K562 (cell line): ENCODE measurements around the gene GADD45GIP1. TPM values are rescaled to one million over a fixed set of nuclear protein-coding genes. Genes with fewer than 3 reads are reported as not detected.
A peak's percentile ranks its signal among the peaks of the same experiment; 100 is the strongest.

Source experiments
- CBX3 ChIP-seq, 2 experiments: IDR thresholded peaks; 1 replicate in 1 of 2; 2 replicates in 1 of 2; pipeline ENCODE4 v1.6.1; 2012; ENCODE audit warnings: inconsistent platforms in 2 of 2, low read length in 2 of 2, borderline replicate concordance in 1 of 2, control low read depth in 1 of 2
- CUX1 ChIP-seq: fragments of 200-800 bp; sonication (Bioruptor generic); IDR thresholded peaks from 2 replicates; pipeline ENCODE4 v1.6.1; 2016; ENCODE audit warnings: missing genetic modification characterization, missing compliant biosample characterization
- ESRRB ChIP-seq: fragments of 250-450 bp; sonication (Bioruptor Pico); IDR thresholded peaks from 2 replicates; pipeline ENCODE4 v1.5.0; 2020; ENCODE audit warnings: mild to moderate bottlenecking, moderate library complexity, borderline replicate concordance
- FOXA3 ChIP-seq, 2 experiments: fragments of 450-650 bp in 1 of 2; sonication (generic) in 1 of 2; formaldehyde crosslinking; IDR thresholded peaks in 1 of 2; conservative IDR thresholded peaks in 1 of 2; 2 replicates each; pipeline versions ENCODE4 v1.4.0 to v1.8.0; 2020 to 2022; ENCODE audit warnings: mild to moderate bottlenecking in 2 of 2, missing genetic modification reagents in 1 of 2
- FOXJ3 ChIP-seq: sonication (generic); formaldehyde crosslinking; IDR thresholded peaks from 2 replicates; pipeline ENCODE4 v1.4.0; 2020; ENCODE audit warnings: mild to moderate bottlenecking, missing genetic modification reagents
- GTF2E2 ChIP-seq: fragments of 200-800 bp; sonication (Bioruptor generic); IDR thresholded peaks from 2 replicates; pipeline ENCODE4 v1.6.1; 2016; ENCODE audit warnings: missing genetic modification characterization, missing compliant biosample characterization
- HLTF ChIP-seq: fragments of 450-650 bp; IDR thresholded peaks from 2 replicates; pipeline ENCODE4 v1.6.1; 2016
- HNRNPUL1 ChIP-seq: fragments of 200-400 bp; formaldehyde crosslinking; IDR thresholded peaks from 2 replicates; pipeline ENCODE4 v1.6.1; 2017; ENCODE audit warnings: low read length
- ILF3 ChIP-seq: fragments of 450-650 bp; IDR thresholded peaks from 2 replicates; pipeline ENCODE4 v1.6.1; 2018; ENCODE audit warnings: antibody characterized with exemption, mild to moderate bottlenecking, moderate library complexity, borderline replicate concordance
- KLF1 ChIP-seq: fragments of 450-650 bp; IDR thresholded peaks from 2 replicates; pipeline ENCODE4 v1.6.1; 2016; ENCODE audit warnings: missing genetic modification characterization, missing compliant biosample characterization
- KLF6 ChIP-seq: fragments of 250-450 bp; sonication (Bioruptor Pico); IDR thresholded peaks from 2 replicates; pipeline ENCODE4 v1.4.0; 2020; ENCODE audit warnings: mild to moderate bottlenecking, moderate library complexity, borderline replicate concordance
- MAZ ChIP-seq, 2 experiments: fragments of 450-650 bp in 1 of 2; sonication (generic) in 1 of 2; formaldehyde crosslinking; IDR thresholded peaks in 1 of 2; conservative IDR thresholded peaks in 1 of 2; 2 replicates each; pipeline versions ENCODE4 v1.4.0 to v1.5.0; 2020; ENCODE audit warnings: mild to moderate bottlenecking in 1 of 2, missing genetic modification reagents in 1 of 2
- NUFIP1 ChIP-seq: fragments of 450-650 bp; IDR thresholded peaks from 2 replicates; pipeline ENCODE4 v1.6.1; 2018; ENCODE audit not compliant: partially characterized antibody
- POLR2B ChIP-seq: fragments of 450-650 bp; IDR thresholded peaks from 2 replicates; pipeline ENCODE4 v1.6.1; 2018; ENCODE audit warnings: low read depth; ENCODE audit not compliant: partially characterized antibody
- RCOR1 ChIP-seq, 2 experiments: IDR thresholded peaks; 2 replicates each; pipeline ENCODE4 v1.6.1; 2012; ENCODE audit warnings: low read depth in 2 of 2, low read length in 2 of 2, borderline replicate concordance in 1 of 2, improper control_type of control experiment in 1 of 2
- SIN3A ChIP-seq, 2 experiments: fragments of 150-350 bp in 1 of 2; IDR thresholded peaks; 2 replicates each; pipeline ENCODE4 v1.6.1; 2011 to 2016; ENCODE audit warnings: borderline replicate concordance in 2 of 2, low read depth in 2 of 2, low read length in 2 of 2, mild to moderate bottlenecking in 2 of 2, moderate library complexity in 2 of 2; ENCODE audit not compliant: control insufficient read depth in 1 of 2
- SP1 ChIP-seq: sonication (generic); formaldehyde crosslinking; IDR thresholded peaks from 2 replicates; pipeline ENCODE4 v1.8.1; 2022; ENCODE audit warnings: mild to moderate bottlenecking, missing genetic modification reagents
- ZNF311 ChIP-seq: fragments of 250-450 bp; sonication (Bioruptor Pico); IDR thresholded peaks from 2 replicates; pipeline ENCODE4 v1.4.0; 2020; ENCODE audit warnings: mild to moderate bottlenecking, moderate library complexity
- ZNF586 ChIP-seq: fragments of 450-650 bp; formaldehyde crosslinking; conservative IDR thresholded peaks from 2 replicates; pipeline ENCODE4 v1.4.0; 2020; ENCODE audit warnings: mild to moderate bottlenecking, moderate library complexity
- polyA plus RNA-seq, 8 experiments: library from polyadenylated mRNA; depleted of rRNA in 4 of 8; stranded (reverse) in 5 of 8; unstranded in 3 of 8; fragments of >200 nt; fragmentation: Nextera tagmentation in 2 of 8; fragmentation: Illumina TruSeq in 1 of 8; extraction: Ambion mirVana in 2 of 8; extraction: Trizol in 1 of 8; gene quantifications; 2 replicates each; pipeline versions ENCODE4 v1.2.1 to v1.2.3, GENCODE V29; 2011 to 2014; ENCODE audit warnings: inconsistent platforms in 1 of 8, missing spikeins in 1 of 8
- total RNA-seq, 7 experiments: library from RNA; depleted of rRNA in 6 of 7; stranded (reverse); fragments of >200 nt in 6 of 7; fragmentation: Illumina TruSeq in 2 of 7; extraction: Trizol in 2 of 7; gene quantifications; 2 replicates each; pipeline versions ENCODE4 v1.2.1 to v1.2.3, GENCODE V29; 2011 to 2021; ENCODE audit warnings: low replicate concordance in 1 of 7
- TF ChIP-seq, protein P1 (sequence below): sonication (generic); formaldehyde crosslinking; IDR thresholded peaks from 2 replicates; pipeline ENCODE4 v1.8.1; 2023; ENCODE audit warnings: mild to moderate bottlenecking, missing genetic modification reagents

The GADD45GIP1 gene
- total and polyA plus RNA-seq, 9 of the 15 experiments (the other 6 are each of a cell fraction or from before 2014, with no cell fraction given) = 5.1 to 161 (median 29.2) TPM

- TF ChIP-seq FOXJ3 (no peak), GTF2E2 (tag) (peak; percentile 89; the same call in 1 of the 2 replicates), SP1 (CRISPR knock-in tag) (peak; percentile 96), CUX1 (CRISPR knock-in tag) (no peak), RCOR1 (IDR thresholded peaks at IDR 0.05; ENCODE audit: borderline replicate concordance in 1 of 2, low read depth in 2 of 2, low read length in 2 of 2) (0 out of 4 replicates have a peak, but pooled peaks of 1 of the 2 experiments have one; percentile 4), SIN3A (IDR thresholded peaks at IDR 0.05; ENCODE audit: borderline replicate concordance in 2 of 2, control insufficient read depth in 1 of 2, low read depth in 2 of 2, low read length in 2 of 2) (peak; percentile 77 to 83; a peak in 2 of 4 replicates), ZNF311 (CRISPR knock-in tag) (no peak), FOXA3 (CRISPR knock-in tag; conservative IDR thresholded peaks at IDR 0.05 in 1 of 2, IDR thresholded peaks at IDR 0.05 in 1 of 2) (0 out of 4 replicates have a peak, but pooled peaks of 1 of the 2 experiments have one; percentile 13), NUFIP1 (no peak), HLTF (no peak), ILF3 (peak; percentile 98), POLR2B (peak; percentile 95), ZNF586 (0 out of 2 replicates have a peak, but pooled peaks have one; percentile 17), ESRRB (no peak; the same call in 1 of the 2 replicates), CBX3 (IDR thresholded peaks at IDR 0.05; ENCODE audit: borderline replicate concordance in 1 of 2, low read length in 2 of 2) (no peak), KLF6 (CRISPR knock-in tag) (no peak), KLF1 (tag) (no peak), MAZ (CRISPR knock-in tag; conservative IDR thresholded peaks at IDR 0.05 in 1 of 2, IDR thresholded peaks at IDR 0.05 in 1 of 2) (peak; percentile 75 to 93), HNRNPUL1 (no peak)
- TF ChIP-seq, protein P1, sequence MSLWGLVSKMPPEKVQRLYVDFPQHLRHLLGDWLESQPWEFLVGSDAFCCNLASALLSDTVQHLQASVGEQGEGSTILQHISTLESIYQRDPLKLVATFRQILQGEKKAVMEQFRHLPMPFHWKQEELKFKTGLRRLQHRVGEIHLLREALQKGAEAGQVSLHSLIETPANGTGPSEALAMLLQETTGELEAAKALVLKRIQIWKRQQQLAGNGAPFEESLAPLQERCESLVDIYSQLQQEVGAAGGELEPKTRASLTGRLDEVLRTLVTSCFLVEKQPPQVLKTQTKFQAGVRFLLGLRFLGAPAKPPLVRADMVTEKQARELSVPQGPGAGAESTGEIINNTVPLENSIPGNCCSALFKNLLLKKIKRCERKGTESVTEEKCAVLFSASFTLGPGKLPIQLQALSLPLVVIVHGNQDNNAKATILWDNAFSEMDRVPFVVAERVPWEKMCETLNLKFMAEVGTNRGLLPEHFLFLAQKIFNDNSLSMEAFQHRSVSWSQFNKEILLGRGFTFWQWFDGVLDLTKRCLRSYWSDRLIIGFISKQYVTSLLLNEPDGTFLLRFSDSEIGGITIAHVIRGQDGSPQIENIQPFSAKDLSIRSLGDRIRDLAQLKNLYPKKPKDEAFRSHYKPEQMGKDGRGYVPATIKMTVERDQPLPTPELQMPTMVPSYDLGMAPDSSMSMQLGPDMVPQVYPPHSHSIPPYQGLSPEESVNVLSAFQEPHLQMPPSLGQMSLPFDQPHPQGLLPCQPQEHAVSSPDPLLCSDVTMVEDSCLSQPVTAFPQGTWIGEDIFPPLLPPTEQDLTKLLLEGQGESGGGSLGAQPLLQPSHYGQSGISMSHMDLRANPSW (CRISPR knock-in tag) = no peak
These were observed 11.4 kb downstream of the GADD45GIP1 start, which contains the start of gene RAD23A (continued) for GRCh38 chr19:12945479-12946091.
